NCI-H526 (cell line): Measurements from ENCODE around the gene RNPEP.
"Not testable (repeated sequence)": the region's sequence is repeated elsewhere in the genome, so short reads cannot be mapped to it uniquely, and the experiment has no call there.

Experiments used
- DNase-seq, 2 experiments: peaks; one replicate each; lab custom pipeline; 2025; lab: John Stamatoyannopoulos, UW

Gene RNPEP

GRCh38 chr1:202010180-202011015 is 27.9 kb downstream of the RNPEP start, which contains the start of gene ELF3:
Gene ELF3 (plus strand): TSS chr1:202010587. CDS start chr1:202011137, 550 bp downstream.
- DNase-seq = peak; percentile 97 to 98

- DNase-seq = peak in 1 of 2 experiments; percentile 34
These were observed 29.5 kb downstream of the RNPEP start for GRCh38 chr1:202011994-202012393.

- peak in 1 of 2 experiments; percentile 38 for DNase-seq
These were observed 30.4 kb downstream of the RNPEP start for GRCh38 chr1:202012544-202013478.

- no peak for DNase-seq
These were observed 31.2 kb downstream of the RNPEP start for GRCh38 chr1:202013603-202014002.

- no peak for DNase-seq
These were observed 31.6 kb downstream of the RNPEP start for GRCh38 chr1:202014060-202014459.

GRCh38 chr1:202014915-202015661 is 32.6 kb downstream of the RNPEP start:
- no peak for DNase-seq

- no peak for DNase-seq
These were observed 33.2 kb downstream of the RNPEP start for GRCh38 chr1:202015662-202015937.

- no peak for DNase-seq
These were observed 33.8 kb downstream of the RNPEP start for GRCh38 chr1:202016022-202016810.

- DNase-seq = no peak
These were observed 34.6 kb downstream of the RNPEP start for GRCh38 chr1:202016811-202017748.

- DNase-seq = peak; percentile 16 to 70
These were observed 35.5 kb downstream of the RNPEP start for GRCh38 chr1:202017749-202018467.

GRCh38 chr1:202018468-202019234 is 36.2 kb downstream of the RNPEP start:
- peak; percentile 68 to 83 for DNase-seq

- not testable (repeated sequence) for DNase-seq
These were observed 36.7 kb downstream of the RNPEP start for GRCh38 chr1:202019235-202019558.

- DNase-seq = peak in 1 of 2 experiments; percentile 54
These were observed 40.6 kb downstream of the RNPEP start for GRCh38 chr1:202023001-202023433.

GRCh38 chr1:202029171-202029665 is 46.8 kb downstream of the RNPEP start:
- DNase-seq = no peak

- no peak for DNase-seq
These were observed 47.3 kb downstream of the RNPEP start for GRCh38 chr1:202029727-202030126.

- DNase-seq = no peak
These were observed 49.3 kb downstream of the RNPEP start for GRCh38 chr1:202031796-202032195.

GRCh38 chr1:202034149-202034682 is 51.8 kb downstream of the RNPEP start:
- DNase-seq = no peak
